Measurements from ENCODE around the gene MIER3.

DNA sequence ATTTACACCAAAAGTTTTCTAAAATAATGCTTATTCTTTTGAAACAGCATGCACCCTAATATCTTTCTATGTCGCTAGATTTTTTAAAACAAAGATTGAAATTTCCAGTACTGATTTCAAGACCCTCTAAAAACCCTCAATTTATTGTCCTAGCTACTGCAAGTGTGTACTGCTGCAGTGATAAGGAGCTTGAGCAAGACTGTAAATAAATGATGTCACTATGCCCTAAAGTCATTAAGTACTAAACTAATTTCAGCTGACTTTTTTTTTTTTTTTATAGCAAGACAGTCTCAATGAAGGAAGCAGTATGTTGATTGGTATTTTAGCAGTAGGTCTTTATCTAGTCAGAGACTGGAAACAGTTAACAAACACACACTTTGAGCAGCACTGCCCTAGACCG is 12.2 kb upstream of the MIER3 start:
- TF ChIP-seq, protein P1, sequence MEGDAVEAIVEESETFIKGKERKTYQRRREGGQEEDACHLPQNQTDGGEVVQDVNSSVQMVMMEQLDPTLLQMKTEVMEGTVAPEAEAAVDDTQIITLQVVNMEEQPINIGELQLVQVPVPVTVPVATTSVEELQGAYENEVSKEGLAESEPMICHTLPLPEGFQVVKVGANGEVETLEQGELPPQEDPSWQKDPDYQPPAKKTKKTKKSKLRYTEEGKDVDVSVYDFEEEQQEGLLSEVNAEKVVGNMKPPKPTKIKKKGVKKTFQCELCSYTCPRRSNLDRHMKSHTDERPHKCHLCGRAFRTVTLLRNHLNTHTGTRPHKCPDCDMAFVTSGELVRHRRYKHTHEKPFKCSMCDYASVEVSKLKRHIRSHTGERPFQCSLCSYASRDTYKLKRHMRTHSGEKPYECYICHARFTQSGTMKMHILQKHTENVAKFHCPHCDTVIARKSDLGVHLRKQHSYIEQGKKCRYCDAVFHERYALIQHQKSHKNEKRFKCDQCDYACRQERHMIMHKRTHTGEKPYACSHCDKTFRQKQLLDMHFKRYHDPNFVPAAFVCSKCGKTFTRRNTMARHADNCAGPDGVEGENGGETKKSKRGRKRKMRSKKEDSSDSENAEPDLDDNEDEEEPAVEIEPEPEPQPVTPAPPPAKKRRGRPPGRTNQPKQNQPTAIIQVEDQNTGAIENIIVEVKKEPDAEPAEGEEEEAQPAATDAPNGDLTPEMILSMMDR (IDR thresholded peaks at IDR 0.05), result no peak
- no peak for TF ChIP-seq POLR2AphosphoS5 (IDR thresholded peaks at IDR 0.05)

All from prostate gland (tissue), 2 donors.